Panc1 (cell line): ENCODE results near the gene FCHSD2. TPM values are rescaled to one million over a fixed set of nuclear protein-coding genes. Genes with fewer than 3 reads are reported as not detected.

Experiments used
- ATAC-seq: fragments of 200-7000 bp; cut with Tn5 transposase; 2 replicates; pipeline ENCODE4 v1.9.1; 2020; ENCODE audit warnings: mild to moderate bottlenecking, moderate library complexity
- BruUV-seq: library from RNA; stranded (reverse); fragments of 400-500 nt; replicated peaks from 2 replicates; lab custom pipeline; 2021; lab: Mats Ljungman, UMichigan
- CTCF ChIA-PET: fragments of 300-600 bp; sonication (Branson Sonifier 250); formaldehyde crosslinking; loops from one replicate; lab custom pipeline; 2022; ENCODE audit warnings: antibody characterized with exemption; lab: Charles Lee
- POLR2A ChIA-PET: fragments of 300-600 bp; sonication (Branson Sonifier 250); formaldehyde crosslinking; loops from one replicate; lab custom pipeline; 2022; ENCODE audit warnings: antibody characterized with exemption; lab: Charles Lee
- DNase-seq: peaks from one replicate; pipeline ENCODE4 v3.0.0-alpha.2; 2010; ENCODE audit warnings: low read depth, low spot score
- H3K27ac ChIP-seq: 2 replicates; pipeline ENCODE4 v1.5.1; 2011; ENCODE audit warnings: mild to moderate bottlenecking, low read length, inconsistent platforms
- H3K27me3 ChIP-seq: fragments of 200-500 bp; sonication (Bioruptor generic); 2 replicates; pipeline ENCODE4 v1.6.0; 2014; ENCODE audit warnings: low read length, inconsistent platforms; ENCODE audit not compliant: control insufficient read depth, insufficient read depth
- H3K36me3 ChIP-seq: fragments of 200-500 bp; sonication (Bioruptor generic); 2 replicates; pipeline ENCODE4 v1.5.1; 2014; ENCODE audit warnings: inconsistent platforms, mild to moderate bottlenecking, low read length, moderate library complexity; ENCODE audit not compliant: control insufficient read depth, insufficient read depth
- H3K4me1 ChIP-seq: 2 replicates; pipeline ENCODE4 v1.5.1; 2011; ENCODE audit warnings: inconsistent platforms, mild to moderate bottlenecking, low read length, moderate library complexity; ENCODE audit not compliant: control insufficient read depth, insufficient read depth
- H3K4me3 ChIP-seq, 2 experiments: 2 replicates each; pipeline ENCODE4 v1.5.1; 2011 to 2012; ENCODE audit warnings: low read depth in 2 of 2, low read length in 2 of 2, mild to moderate bottlenecking in 2 of 2, inconsistent platforms in 1 of 2, moderate library complexity in 1 of 2
- H3K9me3 ChIP-seq: fragments of 200-500 bp; sonication (Bioruptor generic); 2 replicates; pipeline ENCODE4 v1.5.1; 2014; ENCODE audit warnings: low read depth, mild to moderate bottlenecking, inconsistent platforms, low read length, moderate library complexity; ENCODE audit not compliant: control insufficient read depth, insufficient read depth
- CTCF ChIP-seq: fragments of 450-650 bp; IDR thresholded peaks from 2 replicates; pipeline ENCODE4 v1.5.1; 2017; ENCODE audit warnings: mild to moderate bottlenecking
- POLR2AphosphoS5 ChIP-seq: IDR thresholded peaks from 2 replicates; pipeline ENCODE4 v1.6.1; 2012; ENCODE audit warnings: mild to moderate bottlenecking, low read depth, low read length, moderate library complexity
- REST ChIP-seq, 2 experiments: IDR thresholded peaks; 2 replicates each; pipeline ENCODE4 v1.6.1; 2011 to 2012; ENCODE audit warnings: low read depth in 2 of 2, control low read depth in 1 of 2, low read length in 1 of 2, mild to moderate bottlenecking in 1 of 2, moderate library complexity in 1 of 2; ENCODE audit not compliant: insufficient read depth in 1 of 2
- SIN3A ChIP-seq: IDR thresholded peaks from 2 replicates; pipeline ENCODE4 v1.6.1; 2012; ENCODE audit warnings: low read depth, mild to moderate bottlenecking, low read length, moderate library complexity, borderline replicate concordance; ENCODE audit not compliant: insufficient read depth
- TCF7L2 ChIP-seq: IDR thresholded peaks from 2 replicates; pipeline ENCODE4 v1.6.1; 2011; ENCODE audit warnings: mild to moderate bottlenecking, low read depth, low read length, inconsistent platforms
- in situ Hi-C: cut with HindIII; loops from 2 replicates; pipeline ENCODE4 v1.10.0; 2016; ENCODE audit warnings: low sequenced_read_pairs, low pct_unique_long_range_greater_than_20kb
- intact Hi-C: fragments of 100-400 bp; cut with micrococcal nuclease; formaldehyde crosslinking; loops from one replicate; pipeline ENCODE4 v1.10.0; 2022; ENCODE audit not compliant: unreplicated experiment
- total RNA-seq: library from RNA; stranded (reverse); gene quantifications from one replicate; pipeline ENCODE4 v1.2.1, GENCODE V29; 2021; ENCODE audit not compliant: unreplicated experiment

FCHSD2 gene
- total RNA-seq, 1 experiment from 2014 or later, result 31.8 TPM

GRCh38 chr11:72848846-72849466 lies 293.2 kb downstream of the FCHSD2 start:
- no peaks in the 10 kb centered on the region for H3K36me3 ChIP-seq
- BruUV-seq, result no TSS peak
- intact Hi-C loops, result no loop called here
- TF ChIP-seq POLR2AphosphoS5 (no peak), CTCF (peak; percentile 83), TCF7L2 (no peak), REST (IDR thresholded peaks at IDR 0.05; ENCODE audit: insufficient read depth in 1 of 2, low read depth in 2 of 2, low read length in 1 of 2) (no peak), SIN3A (no peak)
- POLR2A ChIA-PET, result interaction anchor here (0.6 kb wide), 1 partner anchor 16 kb away, joined by 5 read pairs; no protein-coding TSS in a partner anchor
- H3K9me3 ChIP-seq, result no peaks in the 10 kb centered on the region
- H3K27ac ChIP-seq, result no peak overlapping the region
- in situ Hi-C loops, result no loop called here
- DNase-seq (peak; percentile 18), ATAC-seq (peak; percentile 73; the same call in 1 of the 2 replicates)
- CTCF ChIA-PET, result no interaction called here
- H3K4me3 ChIP-seq, result no peak overlapping the region
- H3K27me3 ChIP-seq, result no peaks in the 10 kb centered on the region
- no peaks in the 10 kb centered on the region for H3K4me1 ChIP-seq

- ChIA-PET POLR2A (no interaction called here), CTCF (no interaction called here)
- no peaks in the 10 kb centered on the region for H3K27me3 ChIP-seq
- in situ Hi-C loops, result no loop called here
- no peak overlapping the region for H3K27ac ChIP-seq
- H3K36me3 ChIP-seq, result no peaks in the 10 kb centered on the region
- TF ChIP-seq POLR2AphosphoS5 (no peak), REST (IDR thresholded peaks at IDR 0.05; ENCODE audit: insufficient read depth in 1 of 2, low read depth in 2 of 2, low read length in 1 of 2) (no peak), CTCF (no peak), TCF7L2 (no peak), SIN3A (no peak)
- no peak for DNase-seq
- no peak for ATAC-seq
- H3K4me1 ChIP-seq, result no peaks in the 10 kb centered on the region
- intact Hi-C loops, result no loop called here
- H3K9me3 ChIP-seq, result no peaks in the 10 kb centered on the region
- H3K4me3 ChIP-seq, result no peak overlapping the region
- BruUV-seq, result no TSS peak
Observed at GRCh38 chr11:72844356-72844755, 297.8 kb downstream of the FCHSD2 start.
